Endometrial microvascular endothelial cells (primary cell): Measurements from ENCODE around the gene KCNC4. TPM values are rescaled to one million over a fixed set of nuclear protein-coding genes. Genes with fewer than 3 reads are reported as not detected.

Experiments
- in situ Hi-C: cut with HindIII; loops from 2 replicates; pipeline ENCODE4 v1.10.0; 2017; ENCODE audit warnings: low sequenced_read_pairs, low pct_unique_long_range_greater_than_20kb; ENCODE audit errors: inconsistent ontology term
- total RNA-seq: library from RNA; depleted of rRNA; stranded (reverse); fragments of >200 nt; gene quantifications from one replicate; pipeline ENCODE4 v1.2.3, GENCODE V29; 2015; ENCODE audit errors: inconsistent ontology term

The KCNC4 gene
- total RNA-seq, 1 donor from 2014 or later: 3.3 TPM

GRCh38 chr1:110243146-110243545 is 33.0 kb downstream of the KCNC4 start:
- in situ Hi-C loops: no loop called here

- in situ Hi-C loops: no loop called here
These were observed 33.5 kb downstream of the KCNC4 start for GRCh38 chr1:110243574-110243973.

GRCh38 chr1:110245876-110246620 is 35.9 kb downstream of the KCNC4 start:
- in situ Hi-C loops: no loop called here

GRCh38 chr1:110248746-110249145 is 38.6 kb downstream of the KCNC4 start:
- in situ Hi-C loops: no loop called here

- in situ Hi-C loops: no loop called here
These were observed 39.1 kb downstream of the KCNC4 start for GRCh38 chr1:110249256-110249655.

GRCh38 chr1:110250008-110250407 is 39.9 kb downstream of the KCNC4 start:
- in situ Hi-C loops: no loop called here

GRCh38 chr1:110250749-110251148 is 40.6 kb downstream of the KCNC4 start:
- in situ Hi-C loops: no loop called here

- in situ Hi-C loops: no loop called here
These were observed 43.1 kb downstream of the KCNC4 start for GRCh38 chr1:110253213-110253612.

- in situ Hi-C loops: no loop called here
These were observed 44.7 kb downstream of the KCNC4 start for GRCh38 chr1:110254604-110255391.

GRCh38 chr1:110255392-110255787 is 45.3 kb downstream of the KCNC4 start:
- in situ Hi-C loops: no loop called here

GRCh38 chr1:110258734-110259133 is 48.6 kb downstream of the KCNC4 start:
- in situ Hi-C loops: no loop called here

GRCh38 chr1:110259770-110260169 is 49.7 kb downstream of the KCNC4 start:
- in situ Hi-C loops: no loop called here

Other genes starting within 250 kb of the KCNC4 start
- gene AHCYL1, start 225.5 kb upstream of the KCNC4 start, total RNA-seq: 38.9 TPM
- gene STRIP1, start 175.7 kb upstream of the KCNC4 start, total RNA-seq: 53.1 TPM
- not detected for gene ALX3, start 139.6 kb upstream of the KCNC4 start, total RNA-seq
- gene UBL4B, start 97.9 kb upstream of the KCNC4 start, total RNA-seq: not detected
- gene SLC6A17, start 59.8 kb upstream of the KCNC4 start, total RNA-seq: under 0.01 TPM
- gene RBM15, start 129.1 kb downstream of the KCNC4 start, total RNA-seq: 28.7 TPM
- gene SLC16A4, start 180.7 kb downstream of the KCNC4 start, total RNA-seq: 11.2 TPM
- 172 TPM for gene LAMTOR5, start 197.4 kb downstream of the KCNC4 start, total RNA-seq
- gene PROK1, start 240.8 kb downstream of the KCNC4 start, total RNA-seq: not detected